Measurements from ENCODE around the gene CALN1. TPM values are rescaled to one million over a fixed set of nuclear protein-coding genes. Genes with fewer than 3 reads are reported as not detected.
A peak's percentile ranks its signal among the peaks of the same experiment; 100 is the strongest.

CALN1 gene
- total and polyA plus RNA-seq, 2 experiments from 2014 or later: 7.6 to 14.5 TPM

DNA sequence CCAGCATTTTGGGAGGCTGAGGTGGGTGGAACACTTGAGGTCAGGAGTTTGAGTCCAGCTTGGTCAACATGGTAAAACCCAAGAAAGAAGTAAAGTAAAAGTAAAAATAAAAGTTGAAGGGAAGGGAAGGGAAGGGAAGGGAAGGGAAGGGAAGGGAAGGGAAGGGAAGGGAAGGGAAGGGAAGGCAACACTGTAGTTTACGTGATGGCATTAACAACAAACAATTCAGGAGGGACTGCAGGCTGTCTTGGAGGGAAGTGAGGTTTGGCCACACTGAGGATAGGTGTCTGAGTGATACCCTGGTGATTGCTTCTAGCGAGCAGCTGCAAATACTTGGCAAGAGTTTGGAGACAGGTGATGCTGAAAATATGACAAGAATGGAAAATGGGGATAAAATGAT, 298.0 kb downstream of the CALN1 start:
- ATAC-seq (no peak), DNase-seq (ENCODE audit: low spot score) (no peak)
- TF ChIP-seq ZNF331 (CRISPR knock-in tag; IDR thresholded peaks at IDR 0.05; ENCODE audit: low read depth) (no peak), NANOG (IDR thresholded peaks at IDR 0.05; ENCODE audit: borderline replicate concordance) (no peak), CTCF (conservative IDR thresholded peaks at IDR 0.05; ENCODE audit: low read depth in 2 of 2) (no peak), EZH2phosphoT487 (IDR thresholded peaks at IDR 0.05; ENCODE audit: unreplicated experiment) (no peak), STAT1 (IDR thresholded peaks at IDR 0.05; ENCODE audit: unreplicated experiment) (no peak), ETS1 (IDR thresholded peaks at IDR 0.05) (no peak)
- H3K36me3 ChIP-seq (ENCODE audit: insufficient read depth): no peaks in the 10 kb centered on the region
- H3K4me1 ChIP-seq (ENCODE audit: insufficient read depth): peaks cover 16% of the 10 kb centered on the region
- Mint-ChIP-seq H3K4me1 (peaks cover 21% of the 10 kb centered on the region), H3K4me3 (no peak overlapping the region), H3K36me3 (ENCODE audit: low read depth) (peaks cover 28% of the 10 kb centered on the region), H3K27me3 (ENCODE audit: insufficient read depth, low read depth, poor library complexity) (no peaks in the 10 kb centered on the region), H3K27ac (no peak overlapping the region; the same call in 1 of the 2 replicates), H3K9me3 (peaks cover 29% of the 10 kb centered on the region)
- H3K4me3 ChIP-seq: no peak overlapping the region
- no peak overlapping the region for H2AFZ ChIP-seq
- no peaks in the 10 kb centered on the region for H3K79me2 ChIP-seq (replicated peaks; ENCODE audit: insufficient read depth)
- peaks cover 3% of the 10 kb centered on the region; the same call in 1 of the 2 replicates for H3K9me2 ChIP-seq (ENCODE audit: insufficient read depth)
- no peaks in the 10 kb centered on the region for H3F3A ChIP-seq (replicated peaks; ENCODE audit: low read depth)
- H3K27ac ChIP-seq (ENCODE audit: low read depth): no peak overlapping the region
- H3K4me2 ChIP-seq: no peak overlapping the region; the same call in 1 of the 2 replicates
- H4K20me1 ChIP-seq (replicated peaks; ENCODE audit: insufficient read depth): no peaks in the 10 kb centered on the region; the same call in 1 of the 2 replicates
- no peaks in the 10 kb centered on the region for H3K27me3 ChIP-seq (ENCODE audit: insufficient read depth)

GRCh38 chr7:72112992-72113391, 299.1 kb downstream of the CALN1 start:
- H3K4me1 Mint-ChIP-seq: peaks cover 21% of the 10 kb centered on the region
- H3K27ac ChIP-seq (ENCODE audit: low read depth): no peak overlapping the region
- no peaks in the 10 kb centered on the region for H3K36me3 ChIP-seq (ENCODE audit: insufficient read depth)
- peaks cover 3% of the 10 kb centered on the region; the same call in 1 of the 2 replicates for H3K9me2 ChIP-seq (ENCODE audit: insufficient read depth)
- peaks cover 27% of the 10 kb centered on the region for H3K9me3 Mint-ChIP-seq
- peaks cover 25% of the 10 kb centered on the region for H3K36me3 Mint-ChIP-seq (ENCODE audit: low read depth)
- no peaks in the 10 kb centered on the region for H3F3A ChIP-seq (replicated peaks; ENCODE audit: low read depth)
- no peaks in the 10 kb centered on the region for H3K79me2 ChIP-seq (replicated peaks; ENCODE audit: insufficient read depth)
- no peak overlapping the region for H2AFZ ChIP-seq
- H3K4me3 Mint-ChIP-seq: no peak overlapping the region
- ATAC-seq (peak; percentile 57), DNase-seq (ENCODE audit: low spot score) (no peak)
- peaks cover 16% of the 10 kb centered on the region for H3K4me1 ChIP-seq (ENCODE audit: insufficient read depth)
- H3K27ac Mint-ChIP-seq: peak overlapping the region; percentile 17; the same call in 1 of the 2 replicates
- no peak overlapping the region for H3K4me2 ChIP-seq
- no peaks in the 10 kb centered on the region for H3K27me3 ChIP-seq (ENCODE audit: insufficient read depth)
- no peaks in the 10 kb centered on the region; the same call in 1 of the 2 replicates for H4K20me1 ChIP-seq (replicated peaks; ENCODE audit: insufficient read depth)
- no peak overlapping the region for H3K4me3 ChIP-seq
- no peaks in the 10 kb centered on the region for H3K27me3 Mint-ChIP-seq (ENCODE audit: insufficient read depth, low read depth, poor library complexity)
- TF ChIP-seq, protein P1, sequence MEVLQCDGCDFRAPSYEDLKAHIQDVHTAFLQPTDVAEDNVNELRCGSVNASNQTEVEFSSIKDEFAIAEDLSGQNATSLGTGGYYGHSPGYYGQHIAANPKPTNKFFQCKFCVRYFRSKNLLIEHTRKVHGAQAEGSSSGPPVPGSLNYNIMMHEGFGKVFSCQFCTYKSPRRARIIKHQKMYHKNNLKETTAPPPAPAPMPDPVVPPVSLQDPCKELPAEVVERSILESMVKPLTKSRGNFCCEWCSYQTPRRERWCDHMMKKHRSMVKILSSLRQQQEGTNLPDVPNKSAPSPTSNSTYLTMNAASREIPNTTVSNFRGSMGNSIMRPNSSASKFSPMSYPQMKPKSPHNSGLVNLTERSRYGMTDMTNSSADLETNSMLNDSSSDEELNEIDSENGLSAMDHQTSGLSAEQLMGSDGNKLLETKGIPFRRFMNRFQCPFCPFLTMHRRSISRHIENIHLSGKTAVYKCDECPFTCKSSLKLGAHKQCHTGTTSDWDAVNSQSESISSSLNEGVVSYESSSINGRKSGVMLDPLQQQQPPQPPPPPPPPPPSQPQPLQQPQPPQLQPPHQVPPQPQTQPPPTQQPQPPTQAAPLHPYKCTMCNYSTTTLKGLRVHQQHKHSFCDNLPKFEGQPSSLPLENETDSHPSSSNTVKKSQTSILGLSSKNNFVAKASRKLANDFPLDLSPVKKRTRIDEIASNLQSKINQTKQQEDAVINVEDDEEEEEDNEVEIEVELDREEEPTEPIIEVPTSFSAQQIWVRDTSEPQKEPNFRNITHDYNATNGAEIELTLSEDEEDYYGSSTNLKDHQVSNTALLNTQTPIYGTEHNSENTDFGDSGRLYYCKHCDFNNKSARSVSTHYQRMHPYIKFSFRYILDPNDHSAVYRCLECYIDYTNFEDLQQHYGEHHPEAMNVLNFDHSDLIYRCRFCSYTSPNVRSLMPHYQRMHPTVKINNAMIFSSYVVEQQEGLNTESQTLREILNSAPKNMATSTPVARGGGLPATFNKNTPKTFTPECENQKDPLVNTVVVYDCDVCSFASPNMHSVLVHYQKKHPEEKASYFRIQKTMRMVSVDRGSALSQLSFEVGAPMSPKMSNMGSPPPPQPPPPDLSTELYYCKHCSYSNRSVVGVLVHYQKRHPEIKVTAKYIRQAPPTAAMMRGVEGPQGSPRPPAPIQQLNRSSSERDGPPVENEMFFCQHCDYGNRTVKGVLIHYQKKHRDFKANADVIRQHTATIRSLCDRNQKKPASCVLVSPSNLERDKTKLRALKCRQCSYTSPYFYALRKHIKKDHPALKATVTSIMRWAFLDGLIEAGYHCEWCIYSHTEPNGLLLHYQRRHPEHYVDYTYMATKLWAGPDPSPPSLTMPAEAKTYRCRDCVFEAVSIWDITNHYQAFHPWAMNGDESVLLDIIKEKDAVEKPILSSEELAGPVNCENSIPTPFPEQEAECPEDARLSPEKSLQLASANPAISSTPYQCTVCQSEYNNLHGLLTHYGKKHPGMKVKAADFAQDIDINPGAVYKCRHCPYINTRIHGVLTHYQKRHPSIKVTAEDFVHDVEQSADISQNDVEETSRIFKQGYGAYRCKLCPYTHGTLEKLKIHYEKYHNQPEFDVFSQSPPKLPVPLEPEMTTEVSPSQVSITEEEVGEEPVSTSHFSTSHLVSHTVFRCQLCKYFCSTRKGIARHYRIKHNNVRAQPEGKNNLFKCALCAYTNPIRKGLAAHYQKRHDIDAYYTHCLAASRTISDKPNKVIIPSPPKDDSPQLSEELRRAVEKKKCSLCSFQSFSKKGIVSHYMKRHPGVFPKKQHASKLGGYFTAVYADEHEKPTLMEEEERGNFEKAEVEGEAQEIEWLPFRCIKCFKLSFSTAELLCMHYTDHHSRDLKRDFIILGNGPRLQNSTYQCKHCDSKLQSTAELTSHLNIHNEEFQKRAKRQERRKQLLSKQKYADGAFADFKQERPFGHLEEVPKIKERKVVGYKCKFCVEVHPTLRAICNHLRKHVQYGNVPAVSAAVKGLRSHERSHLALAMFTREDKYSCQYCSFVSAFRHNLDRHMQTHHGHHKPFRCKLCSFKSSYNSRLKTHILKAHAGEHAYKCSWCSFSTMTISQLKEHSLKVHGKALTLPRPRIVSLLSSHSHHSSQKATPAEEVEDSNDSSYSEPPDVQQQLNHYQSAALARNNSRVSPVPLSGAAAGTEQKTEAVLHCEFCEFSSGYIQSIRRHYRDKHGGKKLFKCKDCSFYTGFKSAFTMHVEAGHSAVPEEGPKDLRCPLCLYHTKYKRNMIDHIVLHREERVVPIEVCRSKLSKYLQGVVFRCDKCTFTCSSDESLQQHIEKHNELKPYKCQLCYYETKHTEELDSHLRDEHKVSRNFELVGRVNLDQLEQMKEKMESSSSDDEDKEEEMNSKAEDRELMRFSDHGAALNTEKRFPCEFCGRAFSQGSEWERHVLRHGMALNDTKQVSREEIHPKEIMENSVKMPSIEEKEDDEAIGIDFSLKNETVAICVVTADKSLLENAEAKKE (CRISPR knock-in tag; IDR thresholded peaks at IDR 0.05): no peak
- no peak for TF ChIP-seq CTCF (conservative IDR thresholded peaks at IDR 0.05; ENCODE audit: low read depth in 2 of 2)

All from GM23338 (cell line).